Measurements from ENCODE around the gene SLC37A1.

SLC37A1 gene

DNA sequence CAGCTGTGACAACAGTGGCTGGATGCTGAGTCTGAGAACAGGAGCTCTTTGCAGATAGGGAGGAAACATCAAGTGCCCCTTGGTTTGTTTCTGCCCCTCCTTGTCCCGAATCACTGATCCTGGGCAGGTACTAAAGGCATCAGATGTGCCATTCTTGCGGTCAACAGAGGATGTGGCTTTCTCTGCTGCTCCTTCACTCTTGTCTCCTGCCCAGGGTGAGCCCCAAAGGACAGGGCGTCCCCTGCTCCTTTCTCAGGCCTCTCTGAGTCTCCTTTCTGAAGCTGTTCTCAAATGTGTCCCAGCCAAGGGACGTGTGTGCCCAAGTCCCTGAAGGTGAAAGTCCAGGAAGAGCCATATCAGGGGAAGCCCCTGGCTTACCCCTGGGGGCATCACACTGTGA lies 31.7 kb downstream of the SLC37A1 start:
- no peak for DNase-seq (ENCODE audit: low spot score)

DNA sequence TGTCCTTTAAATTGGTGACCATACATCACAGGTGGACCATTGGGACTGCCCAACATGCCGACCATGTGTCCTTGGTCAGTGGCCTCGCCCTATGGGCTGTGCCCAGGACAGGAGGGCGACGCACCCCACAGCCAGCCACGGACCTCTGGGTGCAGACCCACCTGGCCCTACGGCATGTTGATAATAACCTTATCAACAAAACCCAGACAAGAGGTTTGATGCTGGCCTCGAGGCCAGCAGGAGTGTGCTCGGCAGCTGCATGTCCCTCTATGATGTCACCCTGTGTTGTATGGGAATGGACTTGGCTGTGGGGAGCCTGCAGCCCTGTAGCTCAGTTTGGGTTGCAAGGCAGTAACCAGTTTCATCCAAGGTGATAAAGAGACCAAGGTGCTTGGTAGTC lies 32.1 kb downstream of the SLC37A1 start:
- no peak for DNase-seq (ENCODE audit: low spot score)

DNA sequence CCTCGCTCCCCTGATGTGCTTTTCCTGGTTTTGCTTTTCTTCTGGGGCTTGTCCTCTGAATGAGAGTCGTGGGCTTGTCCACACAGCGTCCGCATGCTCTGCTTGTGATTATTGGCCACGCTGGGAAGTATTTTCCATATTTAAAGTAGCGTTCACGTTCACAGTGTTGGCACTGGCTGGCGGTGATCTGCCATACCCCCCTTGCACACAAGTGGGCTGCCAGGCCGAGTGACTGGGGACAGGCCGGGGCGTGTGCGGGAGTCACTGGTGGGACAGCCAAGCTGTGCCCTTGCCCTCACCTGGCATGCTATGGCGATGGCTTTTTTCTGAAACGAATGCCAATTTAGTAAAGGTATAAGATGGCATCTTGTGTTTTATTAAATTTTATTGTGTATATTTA lies 32.8 kb downstream of the SLC37A1 start:
- DNase-seq (ENCODE audit: low spot score): no peak

DNA sequence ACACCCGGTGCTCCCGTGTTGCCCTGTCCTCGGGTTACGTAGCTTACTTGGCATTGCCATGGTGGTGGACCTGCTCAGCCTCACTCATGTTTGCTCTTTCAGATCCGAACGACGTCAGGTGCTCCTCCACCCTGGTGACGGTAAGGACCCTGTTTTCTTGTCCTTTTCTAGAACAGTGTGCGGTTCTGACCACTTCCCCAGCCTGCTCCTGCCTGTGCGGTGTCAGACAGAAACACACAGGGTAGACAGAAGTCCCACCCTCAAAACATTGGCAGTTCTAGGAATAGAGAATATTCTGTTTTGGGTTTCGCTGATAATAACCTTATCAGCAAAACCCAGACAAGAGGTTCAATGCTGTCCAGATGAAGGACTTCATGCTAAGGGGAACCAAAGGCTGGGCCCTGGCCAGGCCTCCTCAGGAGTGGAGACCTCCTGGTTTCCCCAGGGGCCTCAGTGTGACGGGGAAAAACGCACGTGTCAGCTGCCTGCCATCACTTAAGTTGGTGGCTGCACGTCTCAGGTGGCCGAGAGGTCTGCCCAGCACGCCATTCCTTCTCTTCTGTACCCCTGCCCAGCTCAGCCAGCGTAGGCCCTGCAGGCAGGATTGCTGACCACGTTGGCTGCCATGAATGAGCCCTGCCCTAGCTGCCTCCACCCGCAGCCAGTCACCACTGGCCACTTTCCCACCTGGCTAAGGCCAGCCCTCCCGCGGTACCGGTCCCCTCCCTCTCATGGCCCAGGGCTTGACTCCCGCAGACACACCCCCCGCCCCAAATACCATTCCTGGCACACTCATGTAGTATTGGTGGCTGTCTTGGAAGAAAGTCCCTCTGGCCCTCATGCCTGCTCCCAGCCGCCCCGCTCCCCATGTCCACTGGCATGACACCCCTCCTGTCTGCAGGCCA lies 33.6 kb downstream of the SLC37A1 start:
- DNase-seq (ENCODE audit: low spot score): no peak

DNA sequence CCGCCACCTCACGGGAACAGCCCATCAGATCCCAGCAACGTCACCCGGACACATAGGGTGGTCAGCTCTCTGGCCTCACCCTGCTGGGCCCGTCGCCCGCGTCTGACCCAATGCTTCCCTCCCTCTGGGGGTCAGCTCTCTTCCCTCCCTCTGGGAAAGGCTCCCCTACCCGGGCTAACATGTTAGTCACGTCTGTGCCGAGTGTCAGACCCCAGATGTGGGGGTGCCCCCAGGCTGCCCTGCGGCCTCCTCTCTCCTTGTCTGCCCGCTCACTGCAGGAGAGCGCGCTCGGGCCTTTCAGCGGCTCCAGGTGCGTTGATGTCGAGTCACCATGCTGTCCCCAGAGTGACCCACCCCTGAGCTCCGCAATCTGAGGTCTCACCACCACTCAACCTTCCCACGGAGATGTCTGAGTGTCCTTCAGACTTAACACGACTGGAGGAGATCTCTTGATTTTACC lies 34.3 kb downstream of the SLC37A1 start:
- no peak for DNase-seq (ENCODE audit: low spot score)

DNA sequence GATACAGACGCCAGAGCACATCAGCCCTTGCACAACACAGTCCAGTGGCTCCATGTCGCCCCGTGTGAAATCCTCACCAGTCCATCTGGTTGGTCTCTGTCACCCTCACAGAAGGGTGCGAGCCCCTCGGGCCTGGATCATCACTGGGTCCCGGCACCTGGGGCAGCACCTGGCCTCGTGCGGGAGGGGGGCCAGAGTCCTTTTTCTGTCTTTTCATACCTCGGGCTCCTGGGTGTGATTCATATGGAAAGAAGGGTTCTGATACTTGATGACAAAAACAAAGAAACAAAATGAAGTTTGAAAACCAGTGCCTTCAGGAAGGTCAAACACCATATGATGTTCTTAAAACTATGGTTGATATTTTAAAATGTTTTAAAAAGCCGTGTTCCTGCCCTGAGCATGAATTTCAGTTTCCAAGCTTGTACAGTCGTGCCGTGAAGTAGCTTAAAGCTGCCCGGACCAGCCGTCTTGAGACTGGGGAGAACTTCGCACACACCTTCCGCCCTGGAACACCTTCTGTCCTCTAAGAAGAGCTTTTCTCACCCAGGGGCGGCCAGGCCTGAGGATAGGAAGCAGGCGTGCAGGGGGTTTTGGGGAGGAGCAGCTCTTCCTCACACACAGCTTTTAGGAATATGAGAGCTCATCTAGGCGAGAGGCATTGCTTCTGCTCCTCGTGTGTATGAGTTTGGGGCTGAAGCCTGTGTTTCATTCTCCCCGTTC lies 35.2 kb downstream of the SLC37A1 start:
- no peak for DNase-seq (ENCODE audit: low spot score)

DNA sequence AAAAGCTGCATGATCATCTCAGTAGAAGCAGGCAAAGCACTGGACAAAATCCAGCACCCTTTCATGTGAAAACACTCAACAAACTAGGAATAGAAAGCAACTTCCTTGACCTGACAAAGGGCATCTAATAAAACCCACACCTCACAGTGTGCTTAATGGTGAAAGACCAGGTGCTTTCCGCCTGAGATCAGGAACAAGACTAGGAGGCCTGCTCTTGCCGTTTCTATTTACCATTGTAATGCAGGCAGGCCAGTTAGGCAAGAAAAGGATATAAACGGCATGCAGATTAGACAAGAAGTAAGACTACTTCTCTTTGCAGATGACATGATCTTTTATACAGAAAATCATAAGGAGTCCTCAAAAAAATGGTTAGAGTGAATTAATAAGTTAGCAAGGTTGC lies 37.2 kb downstream of the SLC37A1 start:
- no peak for DNase-seq (ENCODE audit: low spot score)

DNA sequence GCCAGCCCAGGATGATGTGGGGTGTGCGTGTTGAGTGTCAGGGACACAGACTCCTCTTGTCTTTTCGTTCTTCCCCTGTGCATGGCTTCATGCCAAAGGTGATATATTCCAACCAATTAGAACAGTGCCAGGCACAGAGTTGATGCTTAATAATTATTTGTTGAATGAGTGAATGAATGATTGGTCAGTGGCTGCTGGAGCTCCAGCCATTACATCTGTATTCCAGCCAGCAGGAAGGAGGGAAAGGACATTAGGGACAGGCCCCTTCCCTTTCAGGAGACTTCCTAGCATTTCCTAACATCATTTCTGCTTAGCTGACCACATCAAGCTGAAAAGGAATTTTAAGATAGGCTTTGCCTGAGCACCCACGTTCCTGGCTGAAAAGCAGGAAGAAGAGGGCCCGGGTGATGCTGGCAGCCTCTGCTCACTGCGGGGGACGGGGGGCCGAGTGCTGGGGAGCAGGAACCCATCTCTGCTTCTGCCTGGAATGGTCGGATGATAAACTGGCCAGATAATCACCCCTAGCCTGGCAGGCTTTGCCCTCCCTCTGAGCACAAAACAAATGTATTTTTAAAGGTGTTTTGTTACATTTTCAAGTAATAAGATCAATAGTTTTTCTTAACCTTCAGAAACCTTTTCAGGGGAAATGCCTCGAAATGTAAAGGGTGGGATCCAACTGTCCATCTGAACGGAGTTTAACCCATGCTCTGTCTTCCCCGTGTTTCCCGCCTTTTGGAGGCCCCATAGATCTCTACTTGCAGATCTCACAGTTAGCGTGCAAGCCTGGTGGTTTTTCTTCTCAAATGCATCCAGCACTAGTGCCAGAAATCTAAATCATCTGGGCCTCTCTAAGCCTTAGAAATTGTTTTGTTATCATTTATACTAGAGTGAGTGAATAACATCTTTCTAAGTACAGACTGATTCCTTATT lies 39.0 kb downstream of the SLC37A1 start:
- no peak for DNase-seq (ENCODE audit: low spot score)

DNA sequence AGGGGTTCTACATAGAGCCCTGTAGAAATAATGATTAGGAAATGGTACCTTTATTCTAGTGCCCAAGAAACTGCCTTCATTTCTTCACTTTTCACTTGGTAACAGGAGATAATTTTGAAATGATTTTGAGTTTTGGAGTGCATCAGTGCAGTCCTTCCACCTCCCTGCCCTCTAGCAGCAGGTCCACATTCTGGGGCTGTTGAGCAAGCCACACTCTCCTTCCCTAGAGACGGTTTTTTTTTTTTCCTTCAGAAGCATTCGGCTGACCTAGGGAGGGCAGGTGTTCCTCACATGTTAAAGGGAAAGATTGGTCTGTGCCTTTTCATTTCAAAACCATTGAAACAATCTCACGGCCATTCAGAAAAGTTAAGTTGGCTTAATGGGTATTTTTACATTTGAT lies 39.8 kb downstream of the SLC37A1 start:
- no peak for DNase-seq (ENCODE audit: low spot score)

DNA sequence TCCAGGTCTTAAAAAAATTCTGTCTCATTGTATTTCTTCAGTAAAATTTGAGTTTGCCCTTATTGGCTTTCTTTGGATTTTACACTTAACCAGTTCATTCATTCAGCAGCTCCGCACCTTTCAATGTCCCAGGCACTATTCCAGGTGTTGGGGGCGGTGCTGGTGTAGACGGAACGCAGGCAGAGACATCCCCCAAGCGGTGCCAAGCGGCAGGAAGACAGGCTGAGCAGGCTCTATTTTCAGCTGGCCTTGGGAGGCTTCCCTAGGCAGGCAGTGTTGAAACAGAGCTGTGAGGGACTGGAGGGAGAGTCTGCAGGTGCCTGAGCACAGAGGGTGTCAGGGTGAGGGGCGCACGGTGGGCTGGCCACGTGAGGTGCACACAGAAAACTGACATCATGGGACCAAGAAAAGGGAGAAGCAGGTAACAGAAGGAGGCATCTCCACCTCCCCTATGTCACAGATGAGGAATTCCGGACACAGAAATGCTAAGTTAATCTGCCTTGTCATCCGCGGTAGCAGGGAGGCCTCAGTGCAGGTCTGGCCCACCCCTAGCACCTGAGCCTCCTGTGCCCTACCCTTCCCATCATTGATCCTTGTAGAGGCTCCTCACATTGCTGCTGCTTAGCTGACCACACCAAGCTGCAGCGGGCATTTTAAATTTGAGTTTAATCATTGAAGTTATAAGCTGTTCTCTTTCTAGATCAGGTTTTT lies 40.8 kb downstream of the SLC37A1 start:
- DNase-seq (ENCODE audit: low spot score): no peak

DNA sequence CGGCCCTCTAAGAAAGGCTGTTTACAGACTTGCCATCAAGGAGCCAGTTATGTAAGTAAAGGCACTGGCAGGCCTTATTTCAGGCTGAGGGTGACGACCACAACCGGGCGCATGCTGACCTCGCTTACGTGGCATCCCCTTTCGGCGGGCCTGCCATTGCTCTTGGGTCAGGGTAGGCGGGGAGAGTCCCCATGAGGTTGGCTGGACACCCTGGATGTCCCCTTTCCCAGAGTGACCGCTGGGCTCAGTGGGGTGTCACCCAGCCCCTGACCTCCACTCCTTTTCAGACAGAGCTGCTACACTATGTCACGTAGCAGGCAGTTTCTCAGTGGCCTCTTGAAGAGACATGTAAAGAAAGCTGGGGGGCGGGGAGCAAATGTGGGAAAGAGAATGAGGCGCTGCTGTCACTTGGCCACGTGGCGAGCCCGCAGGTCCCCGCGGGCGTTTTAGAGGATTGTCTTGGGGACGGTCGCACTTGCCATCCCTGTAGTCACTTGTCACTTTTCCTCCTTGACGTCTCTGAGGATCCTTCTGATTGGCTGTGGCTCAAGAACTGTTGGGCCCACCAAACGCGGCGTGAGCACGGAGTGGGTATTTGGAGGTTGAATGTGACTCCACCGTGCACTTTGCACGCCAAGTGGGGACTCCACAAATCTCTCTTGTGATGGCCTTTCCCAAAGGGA lies 42.2 kb downstream of the SLC37A1 start:
- DNase-seq (ENCODE audit: low spot score): no peak

DNA sequence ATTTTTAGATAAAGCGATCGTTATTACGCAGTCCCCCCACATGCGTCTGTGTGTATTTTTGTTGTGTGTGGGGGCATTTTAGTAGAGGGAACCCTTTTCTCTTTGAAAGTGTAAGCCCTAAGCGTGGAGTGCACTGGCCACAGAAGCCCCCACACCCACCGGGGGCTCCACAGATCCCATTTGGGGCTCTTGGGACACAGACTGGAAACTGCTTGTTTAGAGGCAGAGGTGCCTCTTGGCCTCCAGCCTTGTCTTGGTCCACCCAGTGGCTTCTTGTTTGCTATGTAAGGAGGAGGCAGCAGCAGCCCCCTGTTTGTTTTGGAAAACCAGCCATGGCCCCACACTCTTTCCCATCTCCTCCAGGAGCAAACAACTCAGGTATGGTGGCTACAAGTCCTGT lies 42.8 kb downstream of the SLC37A1 start:
- no peak for DNase-seq (ENCODE audit: low spot score)

DNA sequence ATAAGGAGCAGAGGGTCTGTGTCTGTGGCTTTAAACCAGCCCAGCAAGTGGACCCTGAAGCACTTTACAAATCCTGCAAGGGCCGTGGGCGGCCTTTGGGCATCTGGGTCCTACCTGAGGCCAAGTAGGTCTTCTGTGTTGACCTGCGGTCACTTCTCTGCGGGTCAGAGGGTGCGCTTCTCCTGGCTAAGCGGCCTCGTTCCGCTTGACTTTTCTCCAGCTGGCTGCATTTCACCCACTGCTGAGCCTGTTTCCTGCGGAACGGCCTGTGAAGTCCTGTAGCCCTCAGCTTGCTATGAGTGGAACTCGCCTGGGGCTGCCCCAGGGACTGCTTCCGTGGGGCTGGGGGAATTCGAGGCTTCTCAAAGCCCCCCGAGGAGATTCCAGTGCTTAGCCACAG lies 43.3 kb downstream of the SLC37A1 start:
- no peak for DNase-seq (ENCODE audit: low spot score)

DNA sequence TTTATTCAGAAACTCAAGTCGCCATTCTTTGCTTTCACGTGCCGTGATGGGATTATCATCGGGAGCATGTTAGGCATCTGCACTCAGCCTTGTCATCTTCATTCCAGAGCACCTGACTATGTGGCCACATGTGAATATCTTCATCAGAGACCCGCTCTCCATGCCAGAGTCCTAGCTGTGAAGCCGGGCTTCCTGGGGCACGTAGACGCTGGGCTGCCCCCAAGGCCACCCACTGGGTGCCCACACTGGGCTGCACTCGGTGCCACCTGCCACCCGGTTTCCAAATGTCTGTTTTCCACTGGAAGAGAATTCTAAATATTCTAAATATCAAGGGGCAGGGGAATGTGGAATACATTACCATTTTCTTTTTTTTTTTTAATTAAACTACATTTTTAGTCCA lies 43.8 kb downstream of the SLC37A1 start:
- no peak for DNase-seq (ENCODE audit: low spot score)

DNA sequence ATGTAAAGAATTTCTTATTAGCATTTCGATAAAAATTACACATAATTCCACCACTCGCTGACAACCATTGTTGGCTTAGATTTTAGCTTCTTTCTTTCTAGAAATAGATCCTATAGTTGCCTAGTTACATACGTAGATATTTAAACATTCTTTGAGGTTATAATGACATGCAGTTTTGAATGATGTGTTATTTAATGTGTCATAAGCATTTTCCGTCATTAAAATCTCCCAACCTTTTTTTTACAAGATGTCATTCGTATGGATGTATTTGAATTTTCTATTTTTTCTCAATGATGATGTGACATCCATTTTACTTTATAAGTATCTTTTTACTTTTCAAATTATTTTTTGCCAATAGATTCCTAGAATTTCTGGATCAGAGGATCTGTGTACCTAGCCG lies 44.7 kb downstream of the SLC37A1 start:
- DNase-seq (ENCODE audit: low spot score): no peak

DNA sequence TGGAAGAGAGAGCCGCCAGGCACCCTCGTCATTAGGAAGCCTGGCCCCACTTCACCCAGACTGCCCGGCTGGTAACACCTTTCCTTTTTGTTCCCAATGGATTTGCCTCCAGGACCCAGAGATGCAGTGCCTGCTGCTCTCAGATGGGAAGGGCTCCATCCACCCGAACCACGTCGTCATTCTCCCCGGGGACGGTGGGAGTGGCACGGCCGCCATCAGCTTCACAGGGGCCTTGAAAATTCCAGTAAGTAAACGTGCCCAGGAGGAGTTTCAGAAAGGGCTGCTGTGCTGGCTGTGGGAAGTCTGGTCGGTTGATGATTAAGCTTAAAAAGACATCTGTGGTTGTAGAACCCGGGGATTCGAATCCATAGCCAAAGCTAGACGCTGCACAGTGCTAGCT lies 45.2 kb downstream of the SLC37A1 start:
- DNase-seq (ENCODE audit: low spot score): no peak

DNA sequence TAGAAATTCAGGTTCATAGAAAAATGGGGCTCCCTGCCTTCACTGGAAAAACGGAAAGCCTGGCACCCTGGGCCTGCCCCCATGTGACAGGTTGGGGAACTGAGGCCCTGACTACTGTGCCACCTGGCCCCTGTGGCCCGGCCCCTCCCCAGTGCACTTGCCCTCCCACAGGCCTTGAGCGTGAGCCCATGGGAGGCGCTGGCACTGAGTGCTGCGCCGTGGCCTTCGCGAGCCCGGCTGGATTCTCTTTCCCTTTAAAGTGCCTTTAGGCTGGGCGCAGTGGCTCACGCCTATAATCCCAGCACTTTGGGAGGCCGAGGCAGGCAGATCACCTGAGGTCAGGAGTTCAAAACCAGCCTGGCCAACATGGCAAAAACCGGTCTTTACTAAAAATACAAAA lies 45.7 kb downstream of the SLC37A1 start:
- no peak for DNase-seq (ENCODE audit: low spot score)

DNA sequence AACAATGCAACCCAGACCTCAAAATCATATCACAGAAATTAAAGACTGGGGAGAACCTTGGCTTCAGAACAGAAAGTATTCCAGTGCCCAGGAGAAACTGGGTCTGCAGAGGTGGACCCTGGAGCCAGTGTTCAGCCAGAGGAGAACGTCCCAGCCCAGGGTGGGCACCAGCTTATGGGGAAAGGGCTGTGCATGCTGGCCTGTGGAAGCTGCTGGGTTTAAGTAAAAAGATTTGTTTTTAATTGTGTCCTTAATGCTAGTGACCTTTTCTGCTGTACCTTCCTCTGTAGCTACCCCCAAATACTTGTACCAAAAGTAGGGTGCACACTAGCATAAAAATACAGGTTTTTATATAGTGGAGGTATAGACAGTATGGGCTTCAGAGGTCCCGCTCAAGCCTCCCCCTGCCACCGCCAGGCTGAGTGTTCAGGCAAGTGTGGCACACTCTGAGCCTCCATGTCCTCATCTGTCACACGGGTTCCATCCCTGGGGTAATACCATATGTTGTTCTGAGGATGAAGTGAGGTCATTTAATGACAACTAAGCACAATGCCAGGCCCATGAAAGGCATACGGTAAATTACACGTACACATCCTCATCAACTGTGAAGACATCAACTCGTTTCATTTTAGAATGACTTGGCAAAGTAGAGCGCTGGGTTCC lies 47.0 kb downstream of the SLC37A1 start:
- no peak for DNase-seq (ENCODE audit: low spot score)

DNA sequence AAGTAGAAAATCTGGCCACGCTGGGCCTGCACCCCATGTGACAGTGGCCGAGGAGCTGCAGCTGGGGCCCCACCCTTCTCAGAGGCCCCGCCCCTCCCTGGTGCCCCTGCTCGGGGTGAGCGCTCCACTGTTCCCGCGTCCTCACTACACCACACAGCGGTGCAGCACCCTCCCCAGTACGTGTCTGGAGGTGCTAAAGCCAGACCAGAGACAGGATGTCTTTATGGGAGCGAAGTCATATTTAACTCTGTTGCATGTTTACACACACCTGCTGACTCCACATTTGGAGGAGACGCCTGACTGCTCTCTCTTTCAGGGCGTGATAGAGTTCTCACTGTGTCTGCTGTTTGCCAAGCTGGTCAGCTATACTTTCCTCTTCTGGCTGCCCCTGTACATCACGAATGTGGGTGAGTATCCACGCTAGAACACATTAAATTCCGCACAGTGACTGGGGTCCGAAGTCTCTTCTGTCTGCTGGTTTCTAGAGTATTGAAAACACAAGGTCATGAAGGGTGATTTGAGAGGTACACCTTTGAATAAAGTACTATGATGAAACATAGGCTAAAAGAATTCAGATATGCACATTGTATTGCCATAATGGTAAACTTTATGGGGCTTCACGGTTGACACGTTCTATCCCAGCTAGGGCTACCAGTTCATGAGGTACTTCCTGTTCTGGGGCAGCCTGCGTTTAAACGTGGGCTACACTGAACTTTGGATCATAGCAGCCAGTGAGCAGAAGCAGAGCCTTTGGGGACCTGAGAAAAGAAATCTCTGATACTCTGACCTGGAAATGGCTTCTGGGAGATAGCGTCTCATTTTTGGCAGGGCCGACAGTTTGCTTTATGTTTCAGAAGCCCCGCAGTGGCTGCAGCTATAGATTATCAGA lies 48.4 kb downstream of the SLC37A1 start:
- no peak for DNase-seq (ENCODE audit: low spot score)

DNA sequence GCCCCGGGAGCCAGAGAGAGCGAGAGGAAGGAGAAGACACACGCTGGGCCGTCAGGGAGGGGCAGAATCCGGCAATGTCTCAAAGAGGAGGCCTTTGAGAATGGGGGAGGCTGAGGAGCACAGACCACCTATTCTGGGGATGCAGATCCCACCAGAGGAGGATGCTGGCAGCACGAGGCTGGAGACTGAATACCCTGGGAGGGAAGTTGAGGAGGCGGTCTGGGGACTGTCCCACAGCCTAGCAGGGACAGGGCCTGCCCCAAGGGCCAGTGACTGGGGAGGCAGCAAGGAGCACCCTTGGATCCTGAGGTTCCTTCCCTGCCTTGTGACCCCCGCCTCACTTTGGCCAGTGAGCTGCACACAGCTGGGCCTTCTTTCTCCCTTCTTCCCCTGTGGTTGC lies 49.2 kb downstream of the SLC37A1 start:
- DNase-seq (ENCODE audit: low spot score): no peak
